GM19468 (cell line): Measurements from ENCODE around the gene KIN.
A peak's percentile ranks its signal among the peaks of the same experiment; 100 is the strongest.
"Not testable (repeated sequence)": the region's sequence is repeated elsewhere in the genome, so short reads cannot be mapped to it uniquely, and the experiment has no call there.

Source experiments
- ATAC-seq: cut with Tn5 transposase; IDR thresholded peaks from one replicate; pipeline ENCODE4 v1.9.1; 2021; ENCODE audit warnings: mild to moderate bottlenecking, moderate library complexity, moderate number of reproducible peaks; ENCODE audit not compliant: unreplicated experiment; ENCODE audit errors: extremely low read depth

The KIN gene, protein sequence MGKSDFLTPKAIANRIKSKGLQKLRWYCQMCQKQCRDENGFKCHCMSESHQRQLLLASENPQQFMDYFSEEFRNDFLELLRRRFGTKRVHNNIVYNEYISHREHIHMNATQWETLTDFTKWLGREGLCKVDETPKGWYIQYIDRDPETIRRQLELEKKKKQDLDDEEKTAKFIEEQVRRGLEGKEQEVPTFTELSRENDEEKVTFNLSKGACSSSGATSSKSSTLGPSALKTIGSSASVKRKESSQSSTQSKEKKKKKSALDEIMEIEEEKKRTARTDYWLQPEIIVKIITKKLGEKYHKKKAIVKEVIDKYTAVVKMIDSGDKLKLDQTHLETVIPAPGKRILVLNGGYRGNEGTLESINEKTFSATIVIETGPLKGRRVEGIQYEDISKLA

DNA sequence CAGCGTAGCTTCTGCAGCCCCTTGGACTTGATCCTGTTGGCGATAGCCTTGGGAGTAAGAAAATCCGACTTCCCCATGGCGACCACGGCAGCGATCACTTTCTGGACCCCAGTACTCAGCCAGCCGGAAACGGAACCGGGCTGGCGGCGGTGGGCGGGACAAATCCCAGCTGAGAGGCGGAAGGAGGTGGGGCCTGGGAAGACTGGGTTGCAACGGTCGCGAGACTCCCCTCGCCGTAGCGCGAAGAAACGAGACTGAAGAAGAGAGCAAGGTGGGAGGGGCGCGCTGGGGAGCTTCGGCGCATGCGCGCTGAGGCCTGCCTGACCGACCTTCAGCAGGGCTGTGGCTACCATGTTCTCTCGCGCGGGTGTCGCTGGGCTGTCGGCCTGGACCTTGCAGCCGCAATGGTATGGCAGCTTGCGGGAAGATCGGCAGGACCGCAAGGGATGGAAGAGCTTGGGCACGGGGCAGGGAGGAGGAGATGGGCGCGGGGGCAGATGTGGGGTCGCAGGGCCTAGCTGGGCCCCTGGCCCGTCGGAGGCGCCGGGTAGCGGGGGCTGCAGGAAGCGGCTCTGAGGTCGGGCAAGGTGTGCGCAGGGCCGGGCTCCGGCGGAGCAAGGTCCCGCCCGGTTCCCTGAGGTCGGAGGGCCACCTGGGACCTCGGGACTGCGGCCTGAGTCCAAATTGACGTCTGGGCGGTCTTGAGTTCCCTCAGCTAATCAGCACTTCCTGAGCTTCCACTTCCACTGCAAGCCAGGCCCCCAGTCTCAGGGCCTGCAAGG lies at the start of gene KIN, which contains the start of gene ATP5F1C:
Gene KIN, minus strand, starts transcription at position 137 of the 782 bp plus-strand sequence. Its CDS starts 60 bp downstream, at position 77.
Gene ATP5F1C, plus strand, starts transcription at position 321 of the 782 bp plus-strand sequence. Its CDS starts 31 bp downstream, at position 352.
- ATAC-seq, result peak; percentile 97

DNA sequence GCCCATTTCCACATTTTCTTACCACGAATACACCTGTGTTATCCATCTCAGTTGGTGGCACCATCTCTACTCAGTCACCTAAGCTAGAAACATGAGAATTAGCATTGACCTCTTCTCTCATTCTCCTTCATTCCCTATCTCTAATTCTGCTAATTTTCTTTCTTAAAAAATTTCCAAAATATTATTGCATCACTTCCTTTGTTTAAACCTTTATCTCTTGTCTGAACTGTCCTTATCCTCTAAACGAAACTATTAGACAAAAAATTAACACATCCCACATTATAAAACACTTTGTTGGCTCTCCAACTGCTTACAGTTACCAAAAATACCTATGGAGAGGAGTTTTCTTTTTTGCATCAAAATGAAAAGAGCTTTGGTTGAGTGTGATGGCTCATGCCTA lies 48.8 kb upstream of the KIN start:
- ATAC-seq, result no peak

- ATAC-seq, result no peak
These were observed 46.5 kb upstream of the KIN start for GRCh38 chr10:7834262-7834661.

DNA sequence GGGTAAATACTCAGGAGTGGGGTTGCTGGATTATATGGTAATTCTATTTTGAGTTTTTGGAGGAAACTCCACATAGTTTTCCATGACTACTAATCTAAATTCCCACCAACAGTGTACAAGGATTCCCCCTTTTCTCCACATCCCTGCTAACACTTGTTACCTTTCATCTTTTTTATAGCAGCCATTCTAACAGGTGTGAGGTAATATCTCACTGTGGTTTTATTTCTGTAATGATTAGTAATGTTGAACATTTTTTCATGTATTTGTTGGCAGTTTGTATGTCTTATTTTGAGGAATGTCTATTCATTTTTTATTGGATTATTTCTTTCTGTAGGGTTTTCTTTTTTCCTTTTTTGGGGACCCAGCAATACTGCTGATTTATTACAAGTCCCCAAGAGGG lies 45.4 kb upstream of the KIN start:
- ATAC-seq, result no peak

DNA sequence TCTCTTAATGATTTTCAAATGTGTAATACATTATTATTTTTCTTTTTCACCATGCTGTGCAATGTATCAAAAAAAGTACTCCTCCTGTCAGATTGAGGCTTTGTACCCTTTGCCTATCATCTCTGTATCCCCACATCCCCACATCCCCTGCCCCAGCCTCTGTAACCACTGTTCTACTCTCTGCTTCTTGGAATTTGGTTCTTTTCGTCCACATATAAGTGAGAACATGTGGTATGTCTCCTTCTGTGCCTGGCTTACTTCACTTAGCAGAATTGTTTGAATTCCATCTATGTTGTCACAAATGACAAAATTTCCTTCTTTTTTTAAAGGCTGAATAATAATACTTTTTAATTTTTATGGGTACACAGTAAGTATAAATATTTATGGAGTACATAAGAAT lies 44.3 kb upstream of the KIN start:
- ATAC-seq, result no peak

DNA sequence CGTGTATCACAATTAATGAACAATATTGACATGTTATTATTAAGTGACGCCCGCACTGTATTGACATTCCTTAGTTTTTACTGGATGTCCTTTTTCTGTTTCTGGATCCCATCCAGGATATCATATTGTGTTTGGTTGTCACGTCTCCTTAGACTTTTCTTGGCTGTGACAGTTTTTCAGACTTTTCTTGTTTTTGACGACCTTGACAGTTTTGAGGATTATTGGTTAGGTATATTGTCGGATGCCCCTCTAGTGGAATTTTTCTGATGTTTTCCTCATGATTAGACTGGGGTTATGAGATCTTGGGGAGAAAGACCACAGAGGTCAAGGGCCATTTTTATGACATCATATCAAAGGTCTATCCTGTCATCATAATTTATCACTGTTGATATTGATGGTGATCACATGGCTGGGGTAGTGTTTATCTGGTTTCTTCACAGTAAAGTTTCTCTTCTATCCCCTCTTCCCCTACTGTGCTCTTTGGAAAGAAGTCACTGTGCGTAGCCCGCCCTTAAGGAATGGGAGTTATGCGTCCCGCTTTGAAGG lies 41.6 kb upstream of the KIN start:
- ATAC-seq, result no peak

DNA sequence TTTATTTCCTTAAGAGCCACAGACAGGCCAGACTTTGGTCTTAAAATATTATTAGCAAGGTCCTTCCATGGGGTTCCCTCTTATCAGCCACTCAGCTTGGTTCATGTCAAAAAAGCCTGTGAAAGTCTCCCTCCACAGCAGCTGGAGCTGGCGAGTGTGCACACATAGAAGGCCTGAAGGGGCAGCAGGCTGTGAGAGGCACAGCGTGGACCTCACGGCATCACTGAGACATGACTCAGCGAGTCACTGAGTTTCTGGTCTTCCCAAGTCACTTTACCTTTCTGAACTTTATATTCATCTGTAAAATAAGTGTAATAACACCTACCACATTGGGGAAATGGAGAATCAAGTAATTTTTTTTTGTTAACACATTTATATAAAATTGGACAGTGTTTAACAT lies 39.2 kb upstream of the KIN start:
- no peak for ATAC-seq

DNA sequence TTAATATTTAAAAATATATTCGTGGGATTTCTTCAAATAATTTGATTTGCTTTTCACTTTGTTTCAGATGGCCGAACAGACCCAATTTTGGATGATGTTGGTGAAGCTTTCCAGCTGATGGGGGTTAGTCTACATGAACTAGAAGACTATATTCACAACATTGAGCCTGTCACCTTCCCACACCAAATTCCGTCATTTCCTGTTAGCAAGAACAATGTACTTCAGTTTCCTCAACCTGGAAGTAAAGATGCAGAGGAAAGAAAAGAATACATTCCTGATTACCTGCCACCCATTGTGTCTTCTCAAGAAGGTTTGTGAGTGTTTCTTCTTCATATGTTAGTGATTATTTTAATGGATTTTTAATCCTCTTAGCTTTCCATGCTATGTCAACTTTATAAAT lies 36.5 kb upstream of the KIN start:
- ATAC-seq, result no peak

DNA sequence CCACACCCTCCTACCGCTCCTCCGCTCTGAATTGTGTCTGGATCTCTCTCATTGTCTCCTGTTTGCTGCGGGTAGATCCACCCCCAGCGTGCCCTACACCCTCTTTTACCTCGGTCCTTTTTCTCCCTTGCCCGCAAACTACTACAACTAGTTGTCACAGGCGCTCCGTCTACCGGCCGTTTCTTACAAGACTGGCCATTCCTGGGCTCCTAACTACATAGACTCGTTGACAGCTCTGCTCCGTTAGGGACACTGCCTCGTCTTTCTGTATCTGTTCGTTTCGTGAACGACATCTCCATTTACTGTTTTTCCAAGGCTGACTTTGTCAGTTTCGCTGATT lies 31.3 kb upstream of the KIN start:
- ATAC-seq, result no peak

- ATAC-seq, result peak; percentile 73
These were observed 30.7 kb upstream of the KIN start, which contains the start of gene TAF3 for GRCh38 chr10:7818295-7819120. TAF3 (plus strand) TSS chr10:7818505; CDS start chr10:7818710, 205 bp downstream.

DNA sequence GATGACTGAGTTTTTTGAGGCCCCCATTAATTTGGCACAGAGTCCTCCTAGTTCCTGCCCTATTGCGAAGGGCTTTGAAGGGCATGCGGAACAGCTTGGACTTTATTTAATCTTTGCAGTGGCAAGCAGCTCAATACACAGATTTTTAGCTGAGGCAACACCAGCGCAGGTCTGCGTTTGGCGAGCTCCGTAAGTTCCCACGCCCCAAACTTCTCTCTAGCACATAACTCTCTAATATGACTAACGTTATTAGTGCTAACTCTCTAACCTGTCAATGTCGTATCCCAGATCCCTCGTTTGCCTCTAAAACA lies 30.1 kb upstream of the KIN start:
- ATAC-seq, result no peak

GRCh38 chr10:7817576-7817975 lies 29.8 kb upstream of the KIN start:
- ATAC-seq, result no peak

DNA sequence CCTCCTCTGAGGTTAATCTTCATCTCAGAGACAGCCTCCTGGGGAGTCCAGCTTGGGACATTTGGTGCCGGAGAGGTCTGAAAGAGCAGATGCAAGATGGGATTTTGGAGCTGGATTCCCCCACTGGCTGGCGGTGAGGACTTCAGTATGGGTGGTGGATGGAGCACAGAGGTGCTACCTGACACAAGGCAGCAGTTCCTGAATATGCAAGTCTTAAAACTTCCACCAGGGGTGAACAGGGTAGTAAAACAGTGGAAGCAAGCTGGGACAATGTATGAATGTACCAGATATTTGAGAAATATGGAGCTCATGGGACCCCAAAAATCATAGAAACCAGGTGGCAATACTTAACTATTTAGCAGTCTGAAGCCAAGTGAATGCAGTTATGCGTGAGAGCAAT lies 25.7 kb upstream of the KIN start:
- ATAC-seq, result no peak

GRCh38 chr10:7811743-7812142 lies 23.9 kb upstream of the KIN start:
- not testable (repeated sequence) for ATAC-seq

DNA sequence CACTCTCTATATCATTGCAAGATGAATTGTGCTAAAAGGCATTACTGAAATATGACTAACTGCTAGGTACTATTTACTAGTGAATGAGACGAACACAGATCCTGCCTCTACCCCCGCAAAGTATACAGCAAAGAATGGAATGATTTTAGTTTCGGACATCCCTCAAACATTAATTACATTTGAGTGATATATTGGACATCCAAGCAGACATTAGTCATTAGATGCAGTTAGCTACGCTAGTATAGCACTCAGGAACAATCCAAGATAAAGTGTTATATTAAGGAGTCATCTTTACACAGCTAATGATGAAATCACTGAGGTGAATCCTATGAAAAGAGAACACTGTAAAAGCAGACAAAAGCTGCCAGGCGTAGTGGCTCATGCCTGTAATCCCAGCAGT lies 23.2 kb upstream of the KIN start:
- no peak for ATAC-seq

- ATAC-seq, result no peak
These were observed 22.6 kb upstream of the KIN start for GRCh38 chr10:7810443-7810842.

DNA sequence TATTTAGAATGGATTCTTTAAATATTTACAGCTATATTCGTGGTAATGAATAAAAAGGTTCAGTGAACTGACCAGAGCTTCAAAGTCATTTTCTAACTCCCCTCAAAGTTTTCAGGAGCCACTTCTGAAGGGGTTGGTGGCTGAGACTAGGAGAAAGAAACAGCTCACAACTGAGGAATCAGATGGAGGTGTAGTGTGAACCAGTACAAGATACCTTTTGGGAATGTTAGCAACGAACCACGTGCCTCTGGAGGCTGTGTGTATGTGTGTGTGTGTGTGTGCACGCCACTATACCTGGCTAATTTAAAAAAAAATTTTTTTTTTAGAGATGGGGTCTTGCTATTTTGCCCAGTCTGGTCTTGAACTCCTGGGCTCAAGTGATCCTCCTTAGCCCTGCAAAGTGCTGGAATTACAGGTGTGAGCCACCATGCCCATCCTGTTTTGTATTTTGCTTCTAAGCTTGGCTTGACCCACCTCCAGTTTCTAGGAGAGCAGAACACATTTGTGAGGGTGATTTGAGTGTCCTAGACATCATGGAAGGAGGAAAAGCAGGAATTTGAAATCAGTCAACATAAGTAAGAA lies 21.0 kb upstream of the KIN start:
- ATAC-seq, result no peak

GRCh38 chr10:7804741-7805140 lies 16.9 kb upstream of the KIN start:
- ATAC-seq, result no peak

DNA sequence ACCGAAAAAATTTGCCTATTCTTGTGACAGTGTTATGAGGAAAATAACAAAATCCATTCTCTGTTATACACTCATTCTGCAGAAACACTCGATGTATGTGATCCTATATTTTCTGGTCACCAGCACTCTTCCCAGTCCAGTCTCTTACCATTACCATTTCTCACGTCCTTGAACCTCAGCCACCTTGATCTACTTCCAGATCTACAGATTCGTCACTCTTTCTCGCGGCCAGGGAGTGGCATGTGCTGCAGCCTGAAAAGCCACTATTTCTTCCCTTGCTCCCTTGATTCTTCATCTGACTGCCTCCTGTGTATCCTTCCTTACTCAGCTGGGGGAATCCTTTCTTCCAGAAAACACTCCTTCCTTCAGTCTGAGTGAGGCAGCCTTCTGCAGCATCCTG lies 16.4 kb upstream of the KIN start:
- no peak for ATAC-seq

DNA sequence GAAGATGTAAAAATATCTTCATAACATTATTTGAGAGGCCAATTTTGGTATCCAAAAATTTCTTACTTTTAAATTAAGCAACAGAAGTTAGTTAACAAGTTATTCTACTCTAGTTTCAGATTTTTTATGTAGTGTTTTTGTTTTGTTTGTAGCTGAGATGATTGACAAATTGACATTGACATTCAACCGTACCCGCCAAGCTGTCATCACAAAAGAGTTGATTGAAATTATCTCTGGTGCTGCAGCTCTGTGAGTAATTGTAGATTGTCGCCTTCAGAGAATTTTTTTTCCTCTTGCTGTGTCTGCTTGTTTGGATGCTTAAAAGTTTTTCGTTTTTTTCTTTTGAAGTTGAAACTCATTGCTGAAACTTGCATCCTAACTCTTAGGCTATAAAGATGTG lies 14.8 kb upstream of the KIN start:
- ATAC-seq, result no peak
